Middle frontal gyrus (tissue), 1 donor: ENCODE data around the gene OR2A7.
"Not testable (repeated sequence)": the region's sequence is repeated elsewhere in the genome, so short reads cannot be mapped to it uniquely, and the experiment has no call there.

Source experiments
- DNase-seq: peaks from one replicate; pipeline ENCODE4 v3.0.0-alpha.2; 2015; ENCODE audit warnings: low spot score; ENCODE audit errors: extremely low spot score

OR2A7 gene

GRCh38 chr7:144255471-144255897, 9.1 kb downstream of the OR2A7 start:
- DNase-seq, result no peak

GRCh38 chr7:144252307-144252706, 12.3 kb downstream of the OR2A7 start:
- not testable (repeated sequence) for DNase-seq

- not testable (repeated sequence) for DNase-seq
These were observed 16.8 kb downstream of the OR2A7 start for GRCh38 chr7:144247674-144248330.

- DNase-seq, result not testable (repeated sequence)
These were observed 17.6 kb downstream of the OR2A7 start for GRCh38 chr7:144246967-144247366.

GRCh38 chr7:144245372-144245771, 19.2 kb downstream of the OR2A7 start:
- DNase-seq, result not testable (repeated sequence)

- DNase-seq, result not testable (repeated sequence)
These were observed 25.2 kb downstream of the OR2A7 start, which contains the start of gene OR2A42 for GRCh38 chr7:144239365-144239764. Gene OR2A42, minus strand, starts transcription at chr7:144239605. Its CDS starts 6,762 bp downstream, at chr7:144232843.

- not testable (repeated sequence) for DNase-seq
These were observed 26.0 kb downstream of the OR2A7 start for GRCh38 chr7:144238530-144239082.

GRCh38 chr7:144233039-144233438, 31.6 kb downstream of the OR2A7 start:
- DNase-seq, result not testable (repeated sequence)

- not testable (repeated sequence) for DNase-seq
These were observed 33.6 kb downstream of the OR2A7 start for GRCh38 chr7:144231027-144231426.

- not testable (repeated sequence) for DNase-seq
These were observed 35.8 kb downstream of the OR2A7 start for GRCh38 chr7:144228810-144229209.

GRCh38 chr7:144226866-144227265, 37.7 kb downstream of the OR2A7 start:
- DNase-seq, result not testable (repeated sequence)

GRCh38 chr7:144223675-144224074, 40.9 kb downstream of the OR2A7 start:
- not testable (repeated sequence) for DNase-seq

GRCh38 chr7:144220531-144220930, 44.1 kb downstream of the OR2A7 start:
- not testable (repeated sequence) for DNase-seq

- DNase-seq, result not testable (repeated sequence)
These were observed 45.4 kb downstream of the OR2A7 start for GRCh38 chr7:144219149-144219548.

- not testable (repeated sequence) for DNase-seq
These were observed 46.0 kb downstream of the OR2A7 start for GRCh38 chr7:144218581-144218980.

- not testable (repeated sequence) for DNase-seq
These were observed 47.4 kb downstream of the OR2A7 start for GRCh38 chr7:144217200-144217599.
